Skeletal muscle tissue (tissue), 4 donors: Measurements from ENCODE around the gene ACER3. TPM values are rescaled to one million over a fixed set of nuclear protein-coding genes. Genes with fewer than 3 reads are reported as not detected.
"Not testable (repeated sequence)": the region's sequence is repeated elsewhere in the genome, so short reads cannot be mapped to it uniquely, and the experiment has no call there.

Experiments
- H3K27ac ChIP-seq: one replicate; pipeline ENCODE4 v1.7.0; 2013; ENCODE audit warnings: mild to moderate bottlenecking, low read depth, low read length, inconsistent platforms
- H3K27me3 ChIP-seq, 3 donors: one replicate each; pipeline ENCODE4 v1.7.0; 2013; ENCODE audit warnings: low read length in 3 of 3; ENCODE audit not compliant: control insufficient read depth in 3 of 3, insufficient read depth in 3 of 3
- H3K36me3 ChIP-seq, 3 donors: one replicate each; pipeline ENCODE4 v1.7.0; 2013; ENCODE audit warnings: low read length in 3 of 3; ENCODE audit not compliant: control insufficient read depth in 3 of 3, insufficient read depth in 3 of 3
- H3K4me1 ChIP-seq, 3 donors: one replicate each; pipeline ENCODE4 v1.7.0; 2013; ENCODE audit warnings: low read length in 3 of 3, mild to moderate bottlenecking in 3 of 3; ENCODE audit not compliant: control insufficient read depth in 3 of 3, insufficient read depth in 3 of 3
- H3K4me3 ChIP-seq, 3 donors: one replicate each; pipeline ENCODE4 v1.7.0; 2013; ENCODE audit warnings: low read length in 3 of 3
- H3K9ac ChIP-seq, 3 donors: one replicate each; pipeline ENCODE4 v1.7.0; 2013; ENCODE audit warnings: low read length in 3 of 3, mild to moderate bottlenecking in 3 of 3, moderate library complexity in 2 of 3, low read depth in 1 of 3
- H3K9me3 ChIP-seq, 3 donors: one replicate each; pipeline ENCODE4 v1.7.0; 2013; ENCODE audit warnings: low read length in 3 of 3; ENCODE audit not compliant: control insufficient read depth in 3 of 3
- total RNA-seq: library from RNA; depleted of rRNA; stranded (reverse); fragments of >200 nt; gene quantifications from one replicate; pipeline ENCODE4 v1.2.3, GENCODE V29; 2014
- donor health status: Osteomylitis.

Gene ACER3
- total RNA-seq, 1 donor from 2014 or later, result 7.3 TPM

GRCh38 chr11:76889411-76889975 lies 28.8 kb downstream of the ACER3 start:
- H3K27me3 ChIP-seq, result no peaks in the 10 kb centered on the region
- peaks cover 0 to 3% (median 0%) of the 10 kb centered on the region in 3 donors for H3K36me3 ChIP-seq
- H3K4me3 ChIP-seq, result no peak overlapping the region
- peaks cover 0 to 2% (median 0%) of the 10 kb centered on the region in 3 donors for H3K4me1 ChIP-seq
- H3K9me3 ChIP-seq, result no peaks in the 10 kb centered on the region
- H3K27ac ChIP-seq, result no peak overlapping the region
- H3K9ac ChIP-seq, result no peak overlapping the region

DNA sequence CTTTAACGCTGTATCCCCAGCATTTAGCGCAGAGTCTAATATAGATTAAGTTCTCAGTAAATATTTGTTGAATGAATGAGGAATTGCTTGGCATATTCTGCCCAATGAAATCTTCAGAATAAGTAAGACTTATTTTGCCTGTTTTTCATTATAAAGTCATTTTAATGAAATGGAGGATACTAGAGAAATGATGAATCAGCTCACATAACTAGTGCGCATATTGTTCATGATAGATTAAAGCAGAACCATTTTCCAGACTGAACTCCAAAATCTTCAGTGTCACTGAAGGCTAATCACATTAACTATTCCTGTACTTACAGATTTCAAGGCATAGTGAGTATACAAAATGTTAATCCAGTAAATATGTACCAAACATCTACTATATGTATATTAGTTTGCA lies 29.6 kb downstream of the ACER3 start:
- no peaks in the 10 kb centered on the region for H3K27me3 ChIP-seq
- H3K4me3 ChIP-seq, result no peak overlapping the region
- no peak overlapping the region for H3K9ac ChIP-seq
- H3K36me3 ChIP-seq, result peaks cover 0 to 3% (median 0%) of the 10 kb centered on the region in 3 donors
- H3K27ac ChIP-seq, result no peak overlapping the region
- H3K4me1 ChIP-seq, result peaks cover 0 to under 1% (median 0%) of the 10 kb centered on the region in 3 donors
- no peaks in the 10 kb centered on the region for H3K9me3 ChIP-seq

DNA sequence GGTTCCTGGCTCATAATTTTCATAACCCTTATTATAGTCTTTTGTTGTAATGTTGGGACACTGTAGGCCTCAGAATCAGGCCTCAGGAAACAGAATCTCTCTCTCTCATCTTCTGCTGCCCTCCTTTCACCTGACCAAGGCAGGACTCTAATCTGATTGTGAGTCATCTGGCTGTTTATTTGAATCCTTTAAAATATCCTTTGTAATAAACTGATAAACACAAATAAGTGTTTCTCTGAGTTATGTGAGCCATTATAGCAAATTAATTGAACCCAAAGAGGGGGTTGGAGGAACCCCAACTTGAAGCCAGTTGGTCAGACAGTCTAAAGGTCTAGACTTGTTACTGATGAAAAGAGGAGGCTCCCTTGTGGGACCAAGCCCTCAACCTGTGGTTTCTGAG lies 30.6 kb downstream of the ACER3 start:
- Histone ChIP-seq H3K36me3 (peaks cover 0 to 3% (median 0%) of the 10 kb centered on the region in 3 donors), H3K4me3 (no peak overlapping the region), H3K4me1 (no peaks in the 10 kb centered on the region), H3K9ac (no peak overlapping the region), H3K9me3 (no peaks in the 10 kb centered on the region), H3K27ac (no peak overlapping the region), H3K27me3 (no peaks in the 10 kb centered on the region)

DNA sequence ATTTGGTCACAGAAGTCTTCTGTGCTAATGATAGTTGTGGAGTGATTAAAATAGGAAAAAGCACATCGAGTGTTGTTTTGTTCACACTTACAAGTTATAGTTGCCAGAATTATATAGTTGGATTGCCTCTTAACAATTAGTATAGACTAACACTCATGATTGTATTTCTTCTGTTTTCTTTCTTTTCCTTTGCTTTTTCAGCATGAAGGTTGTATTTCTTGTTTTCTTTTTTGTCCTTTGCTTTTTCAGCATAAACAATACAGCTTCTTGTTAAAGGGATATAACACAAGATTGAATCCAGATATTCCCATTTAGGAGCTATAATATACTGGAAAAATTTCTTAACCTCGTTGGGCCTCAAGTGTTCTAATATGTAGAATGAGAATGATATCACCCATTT lies 31.1 kb downstream of the ACER3 start:
- H3K4me1 ChIP-seq, result no peaks in the 10 kb centered on the region
- H3K9me3 ChIP-seq, result no peaks in the 10 kb centered on the region
- no peak overlapping the region for H3K9ac ChIP-seq
- H3K27me3 ChIP-seq, result no peaks in the 10 kb centered on the region
- H3K4me3 ChIP-seq, result no peak overlapping the region
- H3K27ac ChIP-seq, result no peak overlapping the region
- peaks cover 0 to 3% (median 0%) of the 10 kb centered on the region in 3 donors for H3K36me3 ChIP-seq

- H3K4me3 ChIP-seq, result no peak overlapping the region
- H3K27ac ChIP-seq, result no peak overlapping the region
- H3K9me3 ChIP-seq, result no peaks in the 10 kb centered on the region
- no peaks in the 10 kb centered on the region for H3K4me1 ChIP-seq
- H3K9ac ChIP-seq, result no peak overlapping the region
- H3K36me3 ChIP-seq, result peaks cover 0 to 3% (median 0%) of the 10 kb centered on the region in 3 donors
- H3K27me3 ChIP-seq, result no peaks in the 10 kb centered on the region
Measured at GRCh38 chr11:76892306-76892705, 31.6 kb downstream of the ACER3 start.

GRCh38 chr11:76897233-76897632 lies 36.5 kb downstream of the ACER3 start:
- no peaks in the 10 kb centered on the region for H3K27me3 ChIP-seq
- no peak overlapping the region for H3K27ac ChIP-seq
- H3K4me1 ChIP-seq, result no peaks in the 10 kb centered on the region
- no peaks in the 10 kb centered on the region for H3K36me3 ChIP-seq
- no peak overlapping the region for H3K4me3 ChIP-seq
- no peaks in the 10 kb centered on the region for H3K9me3 ChIP-seq
- no peak overlapping the region for H3K9ac ChIP-seq

GRCh38 chr11:76901144-76901543 lies 40.4 kb downstream of the ACER3 start:
- no peak overlapping the region for H3K9ac ChIP-seq
- no peaks in the 10 kb centered on the region for H3K36me3 ChIP-seq
- no peak overlapping the region for H3K27ac ChIP-seq
- no peaks in the 10 kb centered on the region for H3K27me3 ChIP-seq
- no peaks in the 10 kb centered on the region for H3K4me1 ChIP-seq
- no peak overlapping the region for H3K4me3 ChIP-seq
- H3K9me3 ChIP-seq, result no peaks in the 10 kb centered on the region

DNA sequence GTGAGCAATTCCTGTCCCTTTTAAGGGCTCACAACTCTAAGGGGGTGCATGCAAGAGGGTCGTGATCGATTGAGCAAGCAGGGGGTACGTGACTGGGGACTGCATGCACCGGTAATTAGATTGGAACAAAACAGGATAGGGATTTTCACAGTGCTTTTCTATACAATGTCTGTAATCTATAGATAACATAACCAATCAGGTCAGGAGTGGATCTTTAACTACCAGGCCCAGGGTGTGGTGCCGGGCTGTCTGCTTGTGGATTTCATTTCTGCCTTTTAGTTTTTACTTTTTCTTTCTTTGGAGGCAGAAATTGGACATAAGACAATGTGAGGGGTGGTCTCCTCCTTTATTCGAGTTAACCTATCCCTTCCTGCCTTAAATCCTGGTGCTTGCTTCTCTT lies 40.9 kb downstream of the ACER3 start:
- H3K4me1 ChIP-seq, H3K9me3 ChIP-seq, H3K4me3 ChIP-seq, H3K27ac ChIP-seq, H3K9ac ChIP-seq, H3K36me3 ChIP-seq, H3K27me3 ChIP-seq: not testable (repeated sequence)

- Histone ChIP-seq H3K27me3 (no peaks in the 10 kb centered on the region), H3K27ac (no peak overlapping the region), H3K9me3 (peaks cover 0 to 2% (median 0%) of the 10 kb centered on the region in 3 donors), H3K4me1 (no peaks in the 10 kb centered on the region), H3K4me3 (no peak overlapping the region), H3K36me3 (peaks cover 0 to 2% (median 0%) of the 10 kb centered on the region in 3 donors), H3K9ac (no peak overlapping the region)
Measured at GRCh38 chr11:76902121-76903014, 41.6 kb downstream of the ACER3 start.

DNA sequence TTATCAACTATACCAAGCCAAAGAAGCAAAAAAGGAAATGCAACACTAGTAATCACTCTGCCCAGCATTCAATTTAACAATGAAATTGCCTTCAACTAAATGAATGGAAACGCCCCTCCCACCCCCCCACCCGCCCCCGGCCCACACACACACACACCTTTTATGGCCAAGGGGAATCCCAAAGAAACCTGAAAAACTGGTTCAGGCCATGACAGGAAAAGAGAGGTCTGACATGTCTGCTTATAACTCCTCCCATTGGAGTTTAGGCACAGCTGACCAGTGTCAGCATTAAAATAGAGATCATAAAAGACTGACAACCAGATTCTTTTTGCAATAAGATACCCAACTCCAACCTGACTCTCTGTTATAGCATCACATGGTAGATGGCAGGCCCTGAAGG lies 42.6 kb downstream of the ACER3 start:
- no peak overlapping the region for H3K4me3 ChIP-seq
- H3K4me1 ChIP-seq, result no peaks in the 10 kb centered on the region
- peaks cover 0 to 2% (median 0%) of the 10 kb centered on the region in 3 donors for H3K9me3 ChIP-seq
- no peak overlapping the region for H3K9ac ChIP-seq
- H3K36me3 ChIP-seq, result peaks cover 0 to 2% (median 0%) of the 10 kb centered on the region in 3 donors
- H3K27me3 ChIP-seq, result no peaks in the 10 kb centered on the region
- H3K27ac ChIP-seq, result no peak overlapping the region
